ENCODE measurements around the gene OOSP3. TPM values are rescaled to one million over a fixed set of nuclear protein-coding genes. Genes with fewer than 3 reads are reported as not detected.
"Not testable (repeated sequence)": the region's sequence is repeated elsewhere in the genome, so short reads cannot be mapped to it uniquely, and the experiment has no call there.

Gene OOSP3
- total RNA-seq, 1 donor from 2014 or later = not detected

DNA sequence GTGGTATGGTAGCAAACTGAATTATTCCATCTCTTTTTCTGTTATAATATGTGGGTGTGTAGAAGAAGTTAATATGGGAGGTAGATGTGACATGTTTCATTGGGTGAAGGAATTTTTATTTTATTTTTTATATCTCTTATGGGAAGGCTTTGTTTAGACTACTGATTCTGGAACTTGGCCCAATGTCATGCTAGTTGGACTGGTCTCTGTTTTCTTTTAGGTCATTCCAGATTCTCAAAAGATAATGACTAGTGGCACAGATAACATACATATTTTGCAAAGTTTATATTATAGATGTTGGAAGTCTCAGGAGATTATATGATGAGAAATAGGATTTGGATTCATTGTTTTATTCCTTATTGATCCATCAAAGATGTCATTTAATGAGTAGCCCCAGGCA lies 1.3 kb upstream of the OOSP3 start:
- no peak overlapping the region for H3K4me3 Mint-ChIP-seq
- TF ChIP-seq, protein P1, sequence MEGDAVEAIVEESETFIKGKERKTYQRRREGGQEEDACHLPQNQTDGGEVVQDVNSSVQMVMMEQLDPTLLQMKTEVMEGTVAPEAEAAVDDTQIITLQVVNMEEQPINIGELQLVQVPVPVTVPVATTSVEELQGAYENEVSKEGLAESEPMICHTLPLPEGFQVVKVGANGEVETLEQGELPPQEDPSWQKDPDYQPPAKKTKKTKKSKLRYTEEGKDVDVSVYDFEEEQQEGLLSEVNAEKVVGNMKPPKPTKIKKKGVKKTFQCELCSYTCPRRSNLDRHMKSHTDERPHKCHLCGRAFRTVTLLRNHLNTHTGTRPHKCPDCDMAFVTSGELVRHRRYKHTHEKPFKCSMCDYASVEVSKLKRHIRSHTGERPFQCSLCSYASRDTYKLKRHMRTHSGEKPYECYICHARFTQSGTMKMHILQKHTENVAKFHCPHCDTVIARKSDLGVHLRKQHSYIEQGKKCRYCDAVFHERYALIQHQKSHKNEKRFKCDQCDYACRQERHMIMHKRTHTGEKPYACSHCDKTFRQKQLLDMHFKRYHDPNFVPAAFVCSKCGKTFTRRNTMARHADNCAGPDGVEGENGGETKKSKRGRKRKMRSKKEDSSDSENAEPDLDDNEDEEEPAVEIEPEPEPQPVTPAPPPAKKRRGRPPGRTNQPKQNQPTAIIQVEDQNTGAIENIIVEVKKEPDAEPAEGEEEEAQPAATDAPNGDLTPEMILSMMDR (conservative IDR thresholded peaks at IDR 0.05) = no peak
- no peak overlapping the region for H3K27ac Mint-ChIP-seq (ENCODE audit: unreplicated experiment)
- DNase-seq (ENCODE audit: low read depth, low spot score) = no peak
- no peaks in the 10 kb centered on the region for H3K4me1 Mint-ChIP-seq
- no peaks in the 10 kb centered on the region for H3K9me3 Mint-ChIP-seq
- H3K36me3 Mint-ChIP-seq (ENCODE audit: low read depth) = no peaks in the 10 kb centered on the region
- H3K27me3 Mint-ChIP-seq (ENCODE audit: low read depth) = no peaks in the 10 kb centered on the region

DNA sequence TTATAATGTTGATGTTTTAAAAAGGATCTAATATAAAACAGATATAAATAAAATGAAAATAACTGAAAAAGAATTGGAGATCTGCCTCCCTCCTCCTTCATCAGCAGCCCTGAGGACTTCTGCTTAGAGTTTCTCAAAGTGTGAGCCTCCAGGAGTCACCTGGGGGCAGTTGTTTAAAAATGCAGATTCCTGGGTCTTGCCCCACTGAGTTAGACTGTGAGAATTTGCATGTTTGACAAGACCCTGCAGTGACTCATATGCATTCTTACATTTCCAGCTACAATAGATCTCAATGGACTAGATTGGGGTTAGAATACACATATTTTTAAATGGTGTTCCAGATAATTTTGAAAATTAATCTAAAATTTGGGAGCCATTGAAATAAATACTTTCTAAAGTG lies 798 bp upstream of the OOSP3 start:
- no peaks in the 10 kb centered on the region for H3K4me1 Mint-ChIP-seq
- H3K36me3 Mint-ChIP-seq (ENCODE audit: low read depth) = no peaks in the 10 kb centered on the region
- TF ChIP-seq, protein P1 (conservative IDR thresholded peaks at IDR 0.05) = no peak
- no peak for DNase-seq (ENCODE audit: low read depth, low spot score)
- H3K27ac Mint-ChIP-seq (ENCODE audit: unreplicated experiment) = no peak overlapping the region
- no peaks in the 10 kb centered on the region for H3K27me3 Mint-ChIP-seq (ENCODE audit: low read depth)
- H3K9me3 Mint-ChIP-seq = no peaks in the 10 kb centered on the region
- no peak overlapping the region for H3K4me3 Mint-ChIP-seq

DNA sequence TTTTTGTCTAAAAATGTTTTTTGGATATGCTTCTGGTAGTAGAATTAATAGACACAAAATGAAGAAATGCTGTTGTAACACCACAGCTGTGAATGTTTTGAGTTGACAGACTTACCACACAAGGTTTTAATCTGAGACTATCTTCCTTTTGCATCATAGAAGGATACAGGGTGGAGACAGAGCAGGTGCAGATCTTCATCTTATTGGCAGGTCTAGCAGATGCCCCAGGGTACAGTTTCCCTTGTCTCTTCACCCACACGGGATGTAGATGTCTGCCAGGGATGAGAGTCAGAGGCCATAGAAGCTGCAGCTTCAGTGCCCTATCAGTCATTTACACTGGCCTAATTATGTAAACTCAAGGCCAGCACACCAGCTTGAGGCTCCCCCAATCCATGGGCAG lies 985 bp downstream of the OOSP3 start:
- Mint-ChIP-seq H3K9me3 (no peaks in the 10 kb centered on the region), H3K4me3 (no peak overlapping the region), H3K27ac (ENCODE audit: unreplicated experiment) (no peak overlapping the region), H3K4me1 (no peaks in the 10 kb centered on the region), H3K27me3 (ENCODE audit: low read depth) (no peaks in the 10 kb centered on the region), H3K36me3 (ENCODE audit: low read depth) (no peaks in the 10 kb centered on the region)
- TF ChIP-seq, protein P1 (conservative IDR thresholded peaks at IDR 0.05) = no peak
- DNase-seq (ENCODE audit: low read depth, low spot score) = no peak

DNA sequence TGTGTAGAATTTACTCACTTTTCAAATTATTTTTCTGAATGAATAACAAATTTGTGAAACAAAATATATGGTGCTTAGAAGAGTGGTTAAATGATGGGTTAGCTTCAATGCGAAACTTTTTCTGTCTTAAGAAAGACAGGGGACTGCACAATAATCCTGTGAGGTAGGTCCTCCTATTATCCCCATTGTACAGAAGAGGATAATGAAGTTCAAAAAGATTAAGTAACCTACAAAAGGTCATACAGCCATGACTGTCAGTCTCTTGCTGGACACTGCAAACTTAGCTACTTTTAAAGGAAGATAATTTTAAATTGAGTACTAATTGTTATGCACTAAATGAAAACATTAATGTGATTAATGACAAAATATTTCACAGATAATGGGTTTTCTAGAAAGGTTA lies 5.0 kb downstream of the OOSP3 start:
- H3K4me3 Mint-ChIP-seq = no peak overlapping the region
- peaks cover 5% of the 10 kb centered on the region for H3K36me3 Mint-ChIP-seq (ENCODE audit: low read depth)
- H3K9me3 Mint-ChIP-seq = peaks cover 9% of the 10 kb centered on the region
- no peak overlapping the region for H3K27ac Mint-ChIP-seq (ENCODE audit: unreplicated experiment)
- no peak for DNase-seq (ENCODE audit: low read depth, low spot score)
- no peaks in the 10 kb centered on the region for H3K4me1 Mint-ChIP-seq
- no peaks in the 10 kb centered on the region for H3K27me3 Mint-ChIP-seq (ENCODE audit: low read depth)
- TF ChIP-seq, protein P1 (conservative IDR thresholded peaks at IDR 0.05) = no peak

DNA sequence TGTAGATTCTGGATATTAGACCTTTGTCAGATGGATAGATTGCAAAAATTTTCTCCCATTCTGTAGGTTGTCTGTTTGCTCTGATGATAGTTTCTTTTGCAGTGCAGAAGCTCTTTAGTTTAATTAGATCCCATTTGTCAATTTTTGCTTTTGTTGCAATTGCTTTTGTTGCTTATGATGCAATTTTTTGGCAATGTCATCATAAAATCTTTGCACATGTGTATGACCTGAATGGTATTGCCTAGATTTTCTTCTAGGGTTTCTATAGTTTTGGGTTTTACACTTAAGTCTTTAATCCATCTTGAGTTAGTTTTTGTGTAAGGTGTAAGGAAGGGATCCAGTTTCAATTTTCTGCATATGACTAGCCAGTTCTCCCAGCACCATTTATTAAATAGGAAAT lies 8.6 kb downstream of the OOSP3 start:
- not testable (repeated sequence) for H3K4me3 Mint-ChIP-seq; H3K36me3 Mint-ChIP-seq (ENCODE audit: low read depth); H3K27me3 Mint-ChIP-seq (ENCODE audit: low read depth); H3K4me1 Mint-ChIP-seq; DNase-seq (ENCODE audit: low read depth, low spot score); H3K27ac Mint-ChIP-seq (ENCODE audit: unreplicated experiment)
- peaks cover 24% of the 10 kb centered on the region for H3K9me3 Mint-ChIP-seq

DNA sequence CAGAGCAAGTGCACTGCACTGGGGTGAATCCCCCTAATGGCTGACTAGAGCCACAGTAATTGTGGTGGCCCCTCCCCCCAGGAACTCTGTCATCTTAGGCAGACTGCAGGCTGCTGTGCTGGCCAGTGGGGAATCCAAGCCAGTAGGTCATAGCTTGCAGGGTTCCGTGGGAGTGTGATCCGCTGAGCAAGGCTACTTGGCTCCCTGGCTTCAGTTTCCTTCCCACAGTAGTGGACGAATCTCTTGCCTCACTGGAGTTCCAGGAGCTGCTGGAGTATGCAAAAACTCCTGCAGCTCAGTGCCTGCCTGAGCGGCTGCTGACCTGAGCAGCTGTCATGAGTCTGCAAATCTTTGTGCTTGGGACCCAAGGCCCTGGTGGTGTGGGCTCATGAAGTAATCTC lies 13.2 kb downstream of the OOSP3 start:
- H3K27me3 Mint-ChIP-seq (ENCODE audit: low read depth) = no peaks in the 10 kb centered on the region
- H3K27ac Mint-ChIP-seq (ENCODE audit: unreplicated experiment) = no peak overlapping the region
- no peak overlapping the region for H3K4me3 Mint-ChIP-seq
- DNase-seq (ENCODE audit: low read depth, low spot score) = no peak
- H3K9me3 Mint-ChIP-seq = peaks cover 21% of the 10 kb centered on the region
- TF ChIP-seq, protein P1 (conservative IDR thresholded peaks at IDR 0.05) = no peak
- peaks cover 10% of the 10 kb centered on the region for H3K36me3 Mint-ChIP-seq (ENCODE audit: low read depth)
- no peaks in the 10 kb centered on the region for H3K4me1 Mint-ChIP-seq
